ENCODE data around the gene VSIG10L2. TPM values are rescaled to one million over a fixed set of nuclear protein-coding genes. Genes with fewer than 3 reads are reported as not detected.
"Not testable (repeated sequence)": the region's sequence is repeated elsewhere in the genome, so short reads cannot be mapped to it uniquely, and the experiment has no call there.

Gene VSIG10L2
- not detected in 2 replicates for total RNA-seq (2014; rRNA removed; shearing (Covaris generic))
- not detected in 2 replicates for polyA plus RNA-seq (2015; cell fraction: cytosol; rRNA removed)
- polyA plus RNA-seq (2015; cell fraction: nucleus; rRNA removed): not detected in 2 replicates

GRCh38 chr11:125945797-125946520 lies at the start of gene VSIG10L2:
Gene VSIG10L2, plus strand, starts transcription at chr11:125946044. Its CDS starts 12 bp downstream, at chr11:125946056.
- DNase-seq (ENCODE audit: low read depth): no peak

- no peak for DNase-seq (ENCODE audit: low read depth)
Measured at GRCh38 chr11:125901872-125902271, 44.0 kb upstream of the VSIG10L2 start.

GRCh38 chr11:125902277-125902926 lies 43.4 kb upstream of the VSIG10L2 start:
- DNase-seq (ENCODE audit: low read depth): no peak

GRCh38 chr11:125902927-125903710 lies 42.7 kb upstream of the VSIG10L2 start, which contains the start of gene PUS3:
Gene PUS3, minus strand, starts transcription at chr11:125903206. Its CDS starts 6,922 bp downstream, at chr11:125896284.
- peak; percentile 75 for DNase-seq (ENCODE audit: low read depth)

- DNase-seq (ENCODE audit: low read depth): no peak
Measured at GRCh38 chr11:125903711-125904659, 41.9 kb upstream of the VSIG10L2 start, which contains the start of gene DDX25. Gene DDX25, plus strand, starts transcription at chr11:125904508. Its CDS starts 10 bp downstream, at chr11:125904518.

- no peak for DNase-seq (ENCODE audit: low read depth)
Measured at GRCh38 chr11:125904678-125905077, 41.2 kb upstream of the VSIG10L2 start.

- DNase-seq (ENCODE audit: low read depth): no peak
Measured at GRCh38 chr11:125910226-125910849, 35.5 kb upstream of the VSIG10L2 start.

GRCh38 chr11:125914601-125915000 lies 31.2 kb upstream of the VSIG10L2 start:
- not testable (repeated sequence) for DNase-seq (ENCODE audit: low read depth)

GRCh38 chr11:125916683-125917347 lies 29.0 kb upstream of the VSIG10L2 start:
- DNase-seq (ENCODE audit: low read depth): no peak

- DNase-seq (ENCODE audit: low read depth): no peak
Measured at GRCh38 chr11:125918140-125918840, 27.6 kb upstream of the VSIG10L2 start.

GRCh38 chr11:125921042-125921441 lies 24.8 kb upstream of the VSIG10L2 start:
- no peak for DNase-seq (ENCODE audit: low read depth)

GRCh38 chr11:125922156-125922555 lies 23.7 kb upstream of the VSIG10L2 start:
- no peak for DNase-seq (ENCODE audit: low read depth)

GRCh38 chr11:125923012-125923579 lies 22.7 kb upstream of the VSIG10L2 start:
- peak; percentile 41 for DNase-seq (ENCODE audit: low read depth)

GRCh38 chr11:125923633-125924032 lies 22.2 kb upstream of the VSIG10L2 start:
- no peak for DNase-seq (ENCODE audit: low read depth)

- DNase-seq (ENCODE audit: low read depth): no peak
Measured at GRCh38 chr11:125924384-125925007, 21.3 kb upstream of the VSIG10L2 start.

GRCh38 chr11:125925247-125925740 lies 20.6 kb upstream of the VSIG10L2 start:
- no peak for DNase-seq (ENCODE audit: low read depth)

- DNase-seq (ENCODE audit: low read depth): no peak
Measured at GRCh38 chr11:125925804-125926203, 20.0 kb upstream of the VSIG10L2 start.

GRCh38 chr11:125926682-125927081 lies 19.2 kb upstream of the VSIG10L2 start:
- DNase-seq (ENCODE audit: low read depth): no peak

Measured in HT1080 (cell line).